ENCODE data around the gene GHDC.
"Not testable (repeated sequence)": the region's sequence is repeated elsewhere in the genome, so short reads cannot be mapped to it uniquely, and the experiment has no call there.

The GHDC gene, protein sequence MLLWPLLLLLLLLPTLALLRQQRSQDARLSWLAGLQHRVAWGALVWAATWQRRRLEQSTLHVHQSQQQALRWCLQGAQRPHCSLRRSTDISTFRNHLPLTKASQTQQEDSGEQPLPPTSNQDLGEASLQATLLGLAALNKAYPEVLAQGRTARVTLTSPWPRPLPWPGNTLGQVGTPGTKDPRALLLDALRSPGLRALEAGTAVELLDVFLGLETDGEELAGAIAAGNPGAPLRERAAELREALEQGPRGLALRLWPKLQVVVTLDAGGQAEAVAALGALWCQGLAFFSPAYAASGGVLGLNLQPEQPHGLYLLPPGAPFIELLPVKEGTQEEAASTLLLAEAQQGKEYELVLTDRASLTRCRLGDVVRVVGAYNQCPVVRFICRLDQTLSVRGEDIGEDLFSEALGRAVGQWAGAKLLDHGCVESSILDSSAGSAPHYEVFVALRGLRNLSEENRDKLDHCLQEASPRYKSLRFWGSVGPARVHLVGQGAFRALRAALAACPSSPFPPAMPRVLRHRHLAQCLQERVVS

DNA sequence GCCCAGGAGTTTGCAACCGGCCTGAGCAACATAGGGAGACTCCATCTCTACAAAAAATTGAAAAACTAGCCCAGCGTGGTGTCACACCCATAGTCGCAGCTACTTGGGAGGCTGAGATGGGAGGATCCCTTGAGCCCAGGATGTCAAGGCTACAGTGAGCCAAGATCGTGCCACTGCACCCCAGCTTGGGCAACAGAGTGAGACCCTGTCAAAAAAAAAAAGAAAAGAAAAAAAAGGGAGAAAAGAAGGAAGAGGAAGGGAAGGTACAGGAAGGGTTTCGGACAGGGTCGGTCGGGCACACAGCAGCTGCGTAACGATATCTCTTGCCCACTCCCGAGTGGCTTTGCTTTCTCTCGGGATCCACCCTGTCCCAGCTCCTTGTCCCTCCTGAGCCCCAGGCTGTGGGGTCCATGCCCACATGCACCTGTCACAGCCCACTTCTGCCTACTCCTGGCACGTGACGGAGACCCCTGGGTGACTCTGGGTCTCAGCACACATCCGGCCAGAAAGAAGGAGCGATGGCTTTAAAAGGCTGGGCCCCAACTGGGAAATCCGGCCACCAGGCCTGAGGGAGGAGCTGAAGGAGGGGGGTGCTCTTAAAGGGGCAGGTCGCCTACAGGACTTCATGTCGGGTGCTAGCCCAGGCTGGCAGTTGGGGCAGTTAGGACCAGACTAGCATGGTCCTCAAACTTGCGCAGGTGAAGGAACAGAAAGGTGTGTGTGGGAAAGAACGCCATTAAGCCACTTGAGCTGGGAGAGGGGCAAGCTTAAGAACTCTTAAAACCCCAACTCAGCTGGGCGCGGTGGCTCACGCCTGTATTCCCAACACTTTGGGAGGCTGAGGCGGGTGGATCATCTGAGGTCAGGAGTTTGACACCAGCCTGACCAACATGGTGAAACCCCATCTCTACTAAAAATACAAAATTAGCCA, at the start of gene GHDC:
TSS of gene GHDC (minus strand) at position 526 of the 931 bp plus-strand sequence. CDS start 913 bp downstream, outside the sequence.
- no peak for DNase-seq (ENCODE audit: low read depth, low spot score)

DNA sequence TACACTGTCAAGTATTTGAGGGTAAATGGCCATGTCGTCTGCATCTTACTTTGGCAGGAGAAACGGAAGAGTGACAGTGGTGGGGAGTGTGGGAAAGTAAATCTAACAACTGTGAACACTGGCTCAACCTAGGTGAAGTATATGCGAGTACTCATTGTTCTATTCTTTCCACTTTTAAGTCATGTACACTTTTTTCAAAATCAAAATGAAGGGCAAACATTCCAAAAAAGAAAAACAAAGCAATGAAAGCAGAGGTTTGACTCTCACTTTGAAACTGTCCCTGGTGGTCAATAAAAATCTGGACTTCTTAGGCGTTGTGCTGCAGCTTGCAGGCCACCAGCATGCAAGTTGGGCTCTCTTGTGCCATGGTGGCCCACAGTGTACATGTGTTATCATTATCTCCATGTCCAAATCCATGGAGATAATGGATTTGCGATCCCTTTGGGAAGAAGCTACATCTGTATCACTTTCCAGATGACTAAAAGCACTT, 49.2 kb upstream of the GHDC start:
- DNase-seq (ENCODE audit: low read depth, low spot score): no peak

DNA sequence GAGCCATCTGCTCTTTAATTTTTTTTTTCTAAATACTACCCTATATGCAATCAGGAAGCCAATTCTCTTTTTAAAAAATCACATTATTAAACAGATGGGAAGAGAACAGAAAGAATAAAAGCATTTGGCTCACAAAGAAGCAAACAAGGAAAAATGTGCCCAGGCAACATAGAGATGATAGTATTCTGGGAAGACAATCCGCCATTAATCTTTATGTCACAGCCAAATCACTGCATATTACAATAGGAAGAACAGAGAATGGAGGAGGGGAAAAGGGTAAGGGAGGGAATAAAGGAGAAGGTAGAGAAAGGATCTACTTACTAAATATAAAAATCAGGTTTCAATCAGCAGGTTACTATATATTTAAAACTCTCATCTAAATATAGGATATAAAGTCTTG, 47.6 kb upstream of the GHDC start:
- DNase-seq (ENCODE audit: low read depth, low spot score): no peak

DNA sequence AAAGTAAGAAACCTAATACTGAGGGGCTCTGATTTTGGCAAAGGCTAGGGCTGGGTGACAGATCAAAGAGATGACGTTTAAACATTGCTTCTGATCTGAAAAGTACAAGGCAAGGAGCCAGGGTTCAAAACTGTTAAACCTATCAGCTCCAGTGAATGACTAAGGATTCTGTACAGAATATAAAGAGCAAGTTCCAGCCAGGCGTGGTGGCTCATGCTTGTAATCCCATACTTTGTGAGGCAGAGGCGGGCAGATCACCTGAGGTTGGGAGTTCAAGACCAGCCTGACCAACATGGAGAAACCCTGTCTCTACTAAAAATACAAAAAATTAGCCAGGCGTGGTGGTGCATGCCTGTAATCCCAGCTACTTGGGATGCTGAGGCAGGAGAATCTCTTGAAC, 46.6 kb upstream of the GHDC start:
- not testable (repeated sequence) for DNase-seq (ENCODE audit: low read depth, low spot score)

DNA sequence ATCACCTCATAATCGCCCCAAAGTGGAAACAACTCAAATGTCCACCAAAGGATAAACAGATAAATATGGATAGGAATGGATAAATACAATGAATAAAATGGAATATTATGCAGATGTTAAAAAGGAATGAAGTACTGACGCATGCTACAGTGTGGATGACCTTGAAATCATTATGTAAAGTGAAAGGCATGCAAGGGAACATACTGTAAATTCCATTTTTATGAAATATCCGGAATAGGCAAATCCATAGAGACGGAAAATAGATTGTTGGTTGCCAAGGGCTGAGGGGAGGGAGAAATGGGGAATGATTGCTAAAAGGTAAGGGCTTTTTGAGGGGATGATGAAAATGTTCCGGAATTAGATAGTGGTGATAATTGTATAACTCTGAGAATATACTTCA, 45.9 kb upstream of the GHDC start:
- DNase-seq (ENCODE audit: low read depth, low spot score): no peak

DNA sequence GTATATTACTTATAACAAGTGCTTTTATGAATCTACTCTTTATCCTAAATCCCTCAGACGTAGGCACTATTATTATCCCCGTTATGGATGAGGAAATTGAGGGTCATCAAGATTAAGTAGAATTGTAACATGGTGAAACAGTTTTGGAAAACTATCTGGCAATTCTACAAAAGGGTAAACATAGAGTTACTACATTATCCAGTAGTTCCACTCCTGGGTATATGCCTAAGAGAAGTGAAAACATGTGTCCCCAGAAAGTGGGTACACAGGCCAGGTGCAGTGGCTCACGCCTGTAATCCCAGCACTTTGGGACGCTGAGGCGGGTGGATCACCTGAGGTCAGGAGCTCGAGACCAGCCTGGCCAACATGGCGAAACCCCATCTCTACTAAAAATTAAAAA, 45.3 kb upstream of the GHDC start:
- DNase-seq (ENCODE audit: low read depth, low spot score): not testable (repeated sequence)

DNA sequence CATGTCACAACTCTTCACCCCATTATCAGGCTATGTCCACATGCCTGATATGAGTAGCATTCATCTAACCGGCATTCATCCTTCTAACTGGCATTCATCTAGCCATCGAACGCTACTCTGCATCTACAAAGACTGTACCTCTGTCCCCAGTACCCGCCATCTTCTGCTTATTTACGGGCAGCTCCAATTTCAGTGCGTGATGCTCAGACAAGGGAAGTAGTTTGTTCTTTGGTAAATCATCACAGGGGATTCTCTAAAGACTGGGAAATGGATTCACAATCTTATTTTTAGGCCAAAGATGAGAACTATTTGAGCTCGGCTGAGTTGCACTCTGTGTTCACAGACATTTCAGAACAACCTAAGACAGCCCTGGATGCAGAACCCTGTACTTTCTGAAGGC, 42.5 kb upstream of the GHDC start:
- no peak for DNase-seq (ENCODE audit: low read depth, low spot score)

DNA sequence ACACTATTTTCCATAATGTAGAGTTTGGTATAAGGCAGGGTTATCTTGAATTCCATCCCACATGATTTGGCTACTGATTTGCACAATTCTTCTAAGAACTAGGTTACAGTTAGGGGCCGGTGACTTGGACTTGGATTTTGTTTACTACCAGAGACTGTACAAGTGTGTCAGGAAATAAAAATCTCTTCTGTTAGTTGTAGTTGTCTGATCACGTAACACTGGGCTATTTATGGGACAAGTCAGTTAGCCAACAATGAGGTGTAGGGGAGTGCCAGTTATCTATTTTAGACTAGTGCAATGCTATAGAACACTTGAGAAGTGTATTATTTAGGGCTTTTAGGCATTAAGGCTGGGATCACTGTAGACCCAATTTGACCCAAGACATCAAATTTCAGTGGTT, 39.7 kb upstream of the GHDC start:
- DNase-seq (ENCODE audit: low read depth, low spot score): no peak

DNA sequence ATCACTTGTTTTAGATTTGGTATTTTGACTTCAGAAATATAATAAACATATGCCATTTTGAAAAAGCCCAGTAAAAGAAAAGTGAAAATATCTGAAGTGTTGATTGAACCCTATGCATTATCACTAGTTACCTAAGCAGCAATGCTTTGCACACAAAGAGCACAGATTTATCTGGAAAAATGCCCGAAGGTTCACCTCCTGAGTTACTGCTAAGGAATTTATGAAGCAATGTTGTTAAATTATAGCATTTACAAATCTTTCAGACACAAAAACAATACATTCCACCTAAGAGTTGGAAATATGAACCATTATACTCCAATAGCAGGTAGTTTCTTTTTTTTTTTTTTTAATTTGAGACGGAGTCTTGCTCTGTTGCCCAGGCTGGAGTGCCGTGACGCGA, 38.9 kb upstream of the GHDC start:
- no peak for DNase-seq (ENCODE audit: low read depth, low spot score)

DNA sequence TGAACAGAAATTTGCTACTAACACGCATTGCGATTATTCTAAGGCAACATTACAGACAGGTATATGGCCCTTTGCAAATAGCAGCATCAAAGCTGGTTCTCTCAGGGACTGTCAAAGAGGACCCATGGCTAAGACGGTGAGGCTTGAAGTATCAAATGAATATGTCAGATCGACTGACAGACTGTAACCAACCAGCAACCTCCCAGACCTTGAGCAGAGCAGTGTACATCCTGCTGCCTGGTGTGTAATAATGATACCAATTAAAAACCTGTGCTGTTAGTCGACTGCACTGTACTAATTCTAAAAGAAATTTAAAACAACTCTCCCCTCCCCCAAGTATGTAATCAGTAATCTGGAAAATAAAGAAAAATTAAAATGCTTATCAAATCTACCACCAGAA, 35.9 kb upstream of the GHDC start:
- DNase-seq (ENCODE audit: low read depth, low spot score): no peak

DNA sequence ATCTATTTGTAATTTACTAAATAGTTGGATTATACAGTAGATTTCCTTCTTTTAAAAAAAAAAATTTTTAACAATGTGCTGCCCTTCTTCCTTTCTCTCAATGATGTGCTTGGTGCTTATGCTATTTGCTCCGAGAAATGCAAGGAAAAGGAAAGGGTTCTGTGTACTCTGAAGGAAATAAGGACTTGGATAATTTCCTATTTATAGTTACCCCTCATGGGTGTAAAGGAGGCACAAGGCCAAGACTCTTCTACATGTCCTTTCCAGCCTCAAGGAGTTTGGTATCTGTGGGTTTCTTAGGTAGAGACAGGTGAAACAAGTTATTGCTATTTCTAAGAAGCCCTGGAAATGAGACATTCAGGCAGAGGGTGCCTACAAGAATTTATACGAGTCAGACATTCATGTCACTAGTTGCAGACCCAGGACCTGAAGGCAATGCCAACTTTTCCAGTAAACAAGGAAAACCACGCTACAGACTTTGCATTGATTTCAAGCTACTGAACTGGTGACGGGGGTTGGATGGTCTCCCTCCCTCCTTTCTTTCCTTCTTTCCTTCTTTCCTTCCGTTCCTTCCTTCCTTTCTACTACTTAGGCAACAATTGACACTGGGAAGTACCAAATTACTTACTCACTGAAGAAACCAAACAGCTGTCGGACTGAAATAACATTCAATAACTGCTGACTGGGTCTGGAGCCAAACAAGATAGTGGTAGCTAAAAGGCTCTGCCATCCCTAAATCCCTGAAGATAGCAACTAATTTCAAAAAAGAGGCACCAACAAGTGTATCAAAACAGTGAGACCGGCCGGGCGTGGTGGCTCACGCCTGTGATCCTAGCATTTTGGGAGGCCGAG, 33.8 kb upstream of the GHDC start:
- DNase-seq (ENCODE audit: low read depth, low spot score): no peak

DNA sequence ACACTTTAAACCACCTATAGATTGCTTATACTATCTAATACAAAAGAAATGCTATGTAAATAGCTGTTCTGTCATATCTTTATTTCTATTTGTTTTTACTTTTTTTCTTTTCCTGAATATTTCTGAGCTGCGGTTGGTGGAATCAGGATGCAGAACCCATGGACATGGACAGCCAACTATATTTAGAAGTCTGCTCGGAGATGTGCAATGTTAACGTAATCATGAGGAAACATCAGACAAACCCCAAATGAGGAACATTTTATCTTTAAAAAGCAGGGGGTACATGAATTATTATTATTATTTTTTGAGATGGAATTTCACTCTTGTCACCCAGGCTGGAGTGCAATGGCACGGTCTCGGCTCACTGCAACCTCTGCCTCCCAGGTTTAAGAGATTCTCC, 31.4 kb upstream of the GHDC start:
- no peak for DNase-seq (ENCODE audit: low read depth, low spot score)

DNA sequence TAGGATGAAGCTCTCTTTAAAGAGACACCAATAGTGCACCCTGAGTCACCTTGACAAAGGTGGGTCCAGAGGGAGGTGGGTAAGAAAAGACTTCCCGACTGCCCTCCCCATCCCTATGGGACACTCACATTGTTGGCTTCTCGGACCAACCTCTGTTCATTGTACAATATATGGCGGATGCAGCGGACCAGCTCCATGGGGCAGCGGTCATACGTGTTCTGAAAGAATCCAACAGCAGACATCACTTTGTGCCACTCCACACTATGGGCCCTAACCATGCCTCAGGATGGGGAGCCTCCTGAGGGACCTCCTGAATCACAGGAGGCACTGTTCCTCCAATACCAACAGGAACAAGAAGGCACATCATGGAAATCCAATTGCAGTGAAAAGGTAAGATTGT, 30.4 kb upstream of the GHDC start:
- no peak for DNase-seq (ENCODE audit: low read depth, low spot score)

DNA sequence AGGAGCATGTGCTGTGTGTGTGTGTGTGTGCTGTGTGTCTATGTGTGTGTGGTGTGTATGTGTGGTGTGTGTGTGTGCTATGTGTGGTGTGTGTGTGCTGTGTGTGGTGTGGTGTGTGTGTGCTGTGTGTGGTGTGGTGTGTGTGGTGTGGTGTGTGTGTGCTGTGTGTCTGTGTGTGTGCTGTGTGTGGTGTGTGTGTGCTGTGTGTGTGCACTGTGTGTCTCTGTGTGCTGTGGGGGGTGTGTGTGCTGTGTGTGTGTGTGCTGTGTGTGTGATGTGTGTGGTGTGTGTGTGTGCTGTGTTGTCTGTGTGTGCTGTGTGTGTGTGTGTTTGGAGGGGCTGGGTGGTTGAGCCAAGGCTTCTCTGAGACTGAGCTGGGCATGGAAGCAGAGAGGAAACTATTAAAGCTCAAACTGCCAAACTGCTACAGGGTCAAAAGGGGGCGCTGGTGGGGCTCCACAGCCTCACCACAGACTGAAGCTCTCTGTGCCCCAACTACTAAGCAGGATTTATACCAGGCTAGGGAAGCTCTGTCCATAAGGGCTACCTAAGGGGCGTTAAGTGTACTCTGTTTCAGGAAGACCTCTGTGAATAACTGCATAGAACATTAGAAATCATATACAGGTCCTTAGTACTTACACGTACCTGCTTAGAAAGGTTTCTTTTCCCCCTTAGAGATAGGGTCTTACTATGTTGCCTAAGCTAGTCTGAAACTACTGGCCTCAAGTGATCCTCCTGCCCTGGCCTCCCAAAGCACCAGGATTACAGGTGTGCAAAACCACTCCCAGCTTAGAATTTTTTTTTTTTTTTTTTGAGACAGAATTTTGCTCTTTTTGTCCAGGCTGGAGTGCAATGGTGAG, 27.8 kb upstream of the GHDC start:
- peak; percentile 17 for DNase-seq (ENCODE audit: low read depth, low spot score)

DNA sequence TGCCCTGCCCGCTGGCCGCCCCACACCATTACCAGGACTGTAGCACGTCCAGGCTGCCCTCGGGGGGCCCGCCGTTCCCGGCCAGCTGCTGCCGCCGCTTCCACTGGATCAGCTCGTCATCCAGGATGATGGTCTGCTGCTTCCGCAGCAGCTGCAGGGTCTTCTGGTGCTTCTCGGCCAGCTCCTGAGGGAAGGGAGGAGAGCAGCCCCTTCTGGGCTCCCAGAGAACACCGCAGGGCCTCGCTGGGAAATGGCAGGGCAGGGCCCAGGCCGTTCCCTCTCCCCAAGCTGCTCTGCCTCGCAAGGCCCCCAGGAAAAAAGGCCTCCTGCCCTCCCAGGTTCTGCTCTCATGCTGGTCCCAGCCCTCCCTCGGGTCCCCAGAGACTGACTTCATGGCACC, 25.0 kb upstream of the GHDC start:
- not testable (repeated sequence) for DNase-seq (ENCODE audit: low read depth, low spot score)

DNA sequence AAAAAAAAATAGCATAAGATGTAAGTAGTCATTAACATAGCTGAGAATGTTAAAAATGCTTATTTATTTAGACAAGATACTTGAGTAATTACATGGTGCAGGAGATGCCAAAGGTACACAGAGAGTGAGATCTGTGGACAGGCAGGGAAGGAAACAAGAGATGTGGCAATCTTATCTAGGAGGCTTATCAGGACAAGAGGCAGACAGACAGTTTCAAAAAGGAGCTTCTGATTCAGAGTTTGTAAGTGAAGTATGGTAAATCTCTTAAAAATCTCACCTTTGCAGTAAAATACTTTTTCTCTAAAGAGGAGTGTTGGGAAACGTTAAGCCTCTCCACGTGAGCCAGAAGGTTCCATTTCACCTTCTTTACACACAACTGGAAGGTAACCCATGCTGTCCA, 19.9 kb upstream of the GHDC start:
- no peak for DNase-seq (ENCODE audit: low read depth, low spot score)

DNA sequence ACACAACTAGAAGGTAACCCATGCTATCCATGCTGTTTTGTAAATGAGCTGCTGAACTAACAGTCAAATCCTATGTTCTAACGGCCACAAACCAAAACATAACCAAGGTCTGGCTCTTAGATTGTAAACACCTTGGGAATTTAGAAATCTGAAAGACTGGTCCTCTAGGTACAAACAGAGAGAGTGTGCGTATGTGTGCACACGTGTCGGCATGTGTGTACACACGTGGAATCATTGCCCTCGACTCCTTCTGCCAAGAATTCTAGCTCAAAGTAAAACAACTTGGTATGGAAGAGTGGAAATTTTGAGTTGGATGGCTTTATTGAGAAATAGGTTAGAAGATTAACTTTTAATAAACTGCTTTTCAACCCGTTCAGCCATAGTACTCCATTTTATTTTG, 18.1 kb upstream of the GHDC start:
- DNase-seq (ENCODE audit: low read depth, low spot score): no peak

DNA sequence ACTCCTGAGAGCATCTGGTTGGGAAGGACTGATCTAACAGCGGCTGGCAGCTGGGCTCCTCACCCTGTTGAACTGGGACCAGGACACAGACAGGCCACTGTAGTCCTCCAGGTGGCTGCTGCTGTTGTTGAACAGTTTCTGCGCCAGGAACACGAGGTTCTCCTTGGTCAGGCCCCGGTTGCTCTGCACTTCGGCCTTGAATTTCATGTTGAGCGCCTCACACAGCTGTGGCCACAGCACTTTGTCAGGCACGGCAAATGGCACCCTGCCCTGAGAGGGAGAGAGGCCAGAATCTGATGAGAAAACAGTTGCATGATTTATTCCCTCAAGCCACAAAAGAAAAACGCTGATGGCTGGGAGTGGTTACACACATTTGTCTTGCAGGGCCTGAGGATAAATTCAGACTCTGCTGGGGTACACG, 17.6 kb upstream of the GHDC start:
- DNase-seq (ENCODE audit: low read depth, low spot score): not testable (repeated sequence)

DNA sequence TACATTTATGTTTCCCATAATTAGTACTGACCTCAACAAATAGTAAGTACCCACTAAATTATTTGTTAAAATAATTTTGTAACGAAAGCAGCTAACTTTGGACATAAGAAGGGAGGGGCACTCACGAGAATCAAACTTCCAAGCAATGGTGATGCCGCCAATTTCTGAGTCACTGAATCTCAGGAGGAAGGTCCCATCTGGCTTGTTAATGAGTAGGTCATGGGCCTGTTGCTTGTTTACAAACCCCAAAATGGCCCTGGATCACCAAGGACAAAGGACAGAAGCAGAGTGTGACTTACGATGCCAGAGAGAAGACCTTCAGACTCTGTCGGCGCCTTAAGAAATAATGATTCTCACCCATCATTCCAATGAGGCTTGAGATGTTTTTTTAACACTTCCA, 15.8 kb upstream of the GHDC start:
- no peak for DNase-seq (ENCODE audit: low read depth, low spot score)

DNA sequence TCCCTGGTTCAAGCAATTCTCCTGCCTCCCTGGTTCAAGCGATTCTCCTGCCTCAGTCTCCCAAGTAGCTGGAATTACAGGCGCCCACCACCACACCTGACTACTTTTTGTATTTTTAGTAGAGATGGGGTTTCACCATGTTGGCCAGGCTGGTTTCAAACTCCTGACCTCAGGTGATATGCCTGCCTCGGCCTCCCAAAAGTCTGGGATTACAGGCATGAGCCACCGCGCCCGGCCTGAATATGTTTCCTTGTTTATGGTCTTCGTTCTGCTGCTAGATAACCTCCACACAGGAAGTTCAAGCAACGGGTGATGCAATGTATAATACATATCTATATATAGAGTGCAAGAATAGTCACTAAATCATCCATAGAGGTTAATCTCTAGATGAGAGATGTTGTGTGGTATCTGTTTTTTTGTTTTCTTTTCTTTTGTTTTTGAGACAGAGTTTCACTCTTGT, 11.9 kb upstream of the GHDC start:
- DNase-seq (ENCODE audit: low read depth, low spot score): not testable (repeated sequence)
